Tibial nerve (tissue), 4 donors: ENCODE measurements around the gene PRLH. TPM values are rescaled to one million over a fixed set of nuclear protein-coding genes. Genes with fewer than 3 reads are reported as not detected.

Experiments
- DNase-seq, 2 donors: peaks; one replicate each; pipeline ENCODE4 v3.0.0-alpha.2; 2019; ENCODE audit warnings: low spot score in 2 of 2
- H3K27ac ChIP-seq, 4 donors: fragments of 200-600 bp; sonication (generic) in 3 of 4; one replicate each; pipeline ENCODE4 v1.5.1; 2017 to 2019; ENCODE audit warnings: mild to moderate bottlenecking in 1 of 4
- H3K27me3 ChIP-seq, 2 donors: fragments of 200-600 bp; sonication (generic) in 1 of 2; one replicate each; pipeline versions ENCODE4 v1.5.1 to v1.6.0; 2017 to 2019
- H3K36me3 ChIP-seq, 3 donors: fragments of 200-600 bp; sonication (generic); one replicate each; pipeline ENCODE4 v1.5.1; 2018 to 2019
- H3K4me1 ChIP-seq, 4 donors: fragments of 200-600 bp; sonication (generic) in 3 of 4; one replicate each; pipeline ENCODE4 v1.5.1; 2017 to 2019
- H3K4me3 ChIP-seq, 4 donors: fragments of 200-600 bp; sonication (generic) in 3 of 4; one replicate each; pipeline ENCODE4 v1.5.1; 2017 to 2019; ENCODE audit warnings: mild to moderate bottlenecking in 1 of 4, moderate library complexity in 1 of 4
- H3K9me3 ChIP-seq, 4 donors: fragments of 200-600 bp; sonication (generic) in 3 of 4; one replicate each; pipeline ENCODE4 v1.5.1; 2017 to 2019
- EP300 ChIP-seq, 2 donors: sonication (generic); formaldehyde crosslinking; IDR thresholded peaks; one replicate each; pipeline ENCODE4 v1.6.1; 2017; ENCODE audit warnings: antibody characterized with exemption in 2 of 2, mild to moderate bottlenecking in 1 of 2
- POLR2A ChIP-seq, 2 donors: fragments of 450-650 bp; IDR thresholded peaks; one replicate each; pipeline ENCODE4 v1.6.1; 2017; ENCODE audit warnings: antibody characterized with exemption in 2 of 2, mild to moderate bottlenecking in 2 of 2, moderate library complexity in 2 of 2
- WGBS, 2 donors: methylation state at CpG; one replicate each; pipeline ENCODE4 v1.1.5; 2018; 5-methylcytosine and 5-hydroxymethylcytosine counted together
- total RNA-seq, 4 donors: library from RNA; depleted of rRNA; stranded (reverse); fragments of >200 nt; gene quantifications; one replicate each; pipeline ENCODE4 v1.1.0, GENCODE V29; 2016
- TF ChIP-seq, protein P1 (sequence below), 5 experiments: fragments of 200-600 bp in 3 of 5; fragments of 450-650 bp in 2 of 5; sonication (generic) in 3 of 5; IDR thresholded peaks; one replicate each; pipeline ENCODE4 v1.5.1; 2016 to 2019; ENCODE audit warnings: antibody characterized with exemption in 5 of 5, mild to moderate bottlenecking in 3 of 5, moderate library complexity in 2 of 5

Gene PRLH
- total RNA-seq, 4 donors from 2014 or later, result not detected

DNA sequence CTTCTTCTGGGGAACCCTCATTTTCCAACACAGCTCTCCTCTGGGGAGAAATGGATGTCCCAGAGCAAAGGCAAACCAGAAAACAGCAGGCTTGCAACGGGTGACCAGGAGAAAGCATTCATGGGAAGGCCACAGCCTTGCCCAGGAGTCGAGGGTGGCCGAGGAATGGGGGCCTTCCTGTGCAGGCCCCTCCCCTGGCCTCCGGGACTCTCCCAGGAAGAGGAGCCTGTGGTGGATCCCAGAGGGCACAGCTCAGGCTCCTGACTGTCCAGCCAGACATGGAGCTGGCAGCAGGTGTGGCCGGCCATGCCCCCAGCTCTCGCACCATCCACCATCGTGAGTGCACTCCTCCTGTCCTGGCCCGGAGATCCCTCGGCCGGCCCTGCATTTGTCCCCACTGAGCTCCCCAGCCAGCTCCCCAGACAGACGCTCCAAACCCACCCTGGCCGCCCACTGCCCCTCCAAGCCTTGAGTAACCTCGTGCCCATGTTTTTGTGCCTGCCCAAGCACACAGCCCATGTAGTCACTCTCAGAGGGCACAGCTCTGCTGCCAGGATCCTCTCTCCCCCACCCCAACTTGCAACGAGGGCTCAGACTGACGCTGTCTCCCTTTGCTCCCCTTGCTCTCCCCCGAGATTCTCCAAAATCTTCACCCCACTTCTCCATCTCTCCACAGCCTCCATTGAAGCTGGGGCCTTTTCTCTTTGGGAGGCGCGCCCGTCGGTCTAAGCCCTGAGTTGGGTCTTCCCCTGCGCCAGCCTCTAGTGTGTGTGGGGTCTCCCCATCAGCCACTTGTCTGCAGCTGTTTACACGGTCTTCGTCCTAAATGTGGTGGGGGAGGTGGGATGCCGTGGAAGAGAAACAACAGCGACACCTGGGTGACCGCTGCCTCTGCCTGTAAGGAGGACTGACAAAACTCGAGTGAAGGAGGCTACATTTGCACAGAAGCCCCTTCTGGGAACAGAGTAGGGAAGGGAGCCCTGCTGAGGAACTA lies 9.8 kb downstream of the PRLH start:
- peaks cover 0 to 11% (median 0%) of the 10 kb centered on the region in 4 donors for H3K4me1 ChIP-seq

DNA sequence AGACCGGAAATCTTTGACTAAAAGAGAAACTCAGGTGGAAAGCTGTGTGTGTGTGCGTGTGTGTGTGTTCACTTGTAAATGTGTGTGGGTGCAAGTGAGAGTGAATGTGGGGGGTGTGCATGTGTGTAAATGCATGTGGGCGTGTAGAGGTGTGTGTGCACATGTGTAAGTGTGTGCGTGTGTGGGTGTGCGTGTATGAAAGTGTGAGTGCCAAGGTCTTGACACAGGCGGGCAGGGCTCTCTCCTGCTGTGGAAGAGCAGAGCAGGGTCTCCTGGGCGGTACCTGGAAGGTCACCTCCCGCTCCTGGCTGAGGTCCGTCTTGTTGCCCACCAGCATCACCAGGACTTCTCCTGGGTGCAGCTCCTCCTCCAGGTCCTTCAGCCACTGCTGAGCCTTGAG lies 10.6 kb downstream of the PRLH start:
- H3K9me3 ChIP-seq, result no peaks in the 10 kb centered on the region
- no peaks in the 10 kb centered on the region for H3K36me3 ChIP-seq
- TF ChIP-seq EP300 (IDR thresholded peaks at IDR 0.05) (no peak), POLR2A (IDR thresholded peaks at IDR 0.05) (no peak)
- TF ChIP-seq, protein P1, sequence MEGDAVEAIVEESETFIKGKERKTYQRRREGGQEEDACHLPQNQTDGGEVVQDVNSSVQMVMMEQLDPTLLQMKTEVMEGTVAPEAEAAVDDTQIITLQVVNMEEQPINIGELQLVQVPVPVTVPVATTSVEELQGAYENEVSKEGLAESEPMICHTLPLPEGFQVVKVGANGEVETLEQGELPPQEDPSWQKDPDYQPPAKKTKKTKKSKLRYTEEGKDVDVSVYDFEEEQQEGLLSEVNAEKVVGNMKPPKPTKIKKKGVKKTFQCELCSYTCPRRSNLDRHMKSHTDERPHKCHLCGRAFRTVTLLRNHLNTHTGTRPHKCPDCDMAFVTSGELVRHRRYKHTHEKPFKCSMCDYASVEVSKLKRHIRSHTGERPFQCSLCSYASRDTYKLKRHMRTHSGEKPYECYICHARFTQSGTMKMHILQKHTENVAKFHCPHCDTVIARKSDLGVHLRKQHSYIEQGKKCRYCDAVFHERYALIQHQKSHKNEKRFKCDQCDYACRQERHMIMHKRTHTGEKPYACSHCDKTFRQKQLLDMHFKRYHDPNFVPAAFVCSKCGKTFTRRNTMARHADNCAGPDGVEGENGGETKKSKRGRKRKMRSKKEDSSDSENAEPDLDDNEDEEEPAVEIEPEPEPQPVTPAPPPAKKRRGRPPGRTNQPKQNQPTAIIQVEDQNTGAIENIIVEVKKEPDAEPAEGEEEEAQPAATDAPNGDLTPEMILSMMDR (IDR thresholded peaks at IDR 0.05), result no peak
- H3K27me3 ChIP-seq, result no peaks in the 10 kb centered on the region
- H3K27ac ChIP-seq, result no peak overlapping the region
- DNase-seq, result no peak
- no peak overlapping the region for H3K4me3 ChIP-seq
- 87 to 93% methylated on average over 9 of the region's 9 CpGs for WGBS, 2 donors
- peaks cover 0 to 14% (median 2%) of the 10 kb centered on the region in 4 donors for H3K4me1 ChIP-seq

More for the DNA sequence above, 9.8 kb downstream of the PRLH start:
- no peaks in the 10 kb centered on the region for H3K9me3 ChIP-seq
- 84 to 86% methylated on average over 27 of the region's 27 CpGs for WGBS, 2 donors
- DNase-seq, result no peak
- no peaks in the 10 kb centered on the region for H3K36me3 ChIP-seq
- H3K27me3 ChIP-seq, result no peaks in the 10 kb centered on the region
- no peak for TF ChIP-seq EP300 (IDR thresholded peaks at IDR 0.05)
- TF ChIP-seq, protein P1 (IDR thresholded peaks at IDR 0.05), result no peak
- no peak for TF ChIP-seq POLR2A (IDR thresholded peaks at IDR 0.05)
- H3K27ac ChIP-seq, result no peak overlapping the region
- H3K4me3 ChIP-seq, result no peak overlapping the region

DNA sequence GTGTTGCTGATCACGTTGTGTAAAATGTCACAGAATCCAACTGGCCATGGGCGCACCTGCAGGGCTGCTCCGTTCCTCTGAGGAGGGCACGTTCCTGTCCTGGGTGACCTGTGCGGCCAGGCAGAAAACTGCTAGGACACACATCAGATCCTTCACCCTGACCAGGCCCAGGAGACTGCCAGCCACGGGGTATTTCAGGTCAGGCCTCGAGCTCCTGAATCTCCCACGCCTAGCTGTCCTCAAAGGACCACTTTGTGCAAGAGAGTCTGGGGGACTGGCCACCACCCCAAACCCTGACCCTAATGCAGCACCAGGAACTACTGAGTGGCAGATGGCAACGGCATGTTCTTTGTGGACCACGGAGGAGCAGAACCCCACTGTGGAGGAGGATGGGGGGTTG lies 11.1 kb downstream of the PRLH start:
- DNase-seq, result no peak
- H3K9me3 ChIP-seq, result no peaks in the 10 kb centered on the region
- no peak overlapping the region for H3K27ac ChIP-seq
- TF ChIP-seq EP300 (IDR thresholded peaks at IDR 0.05), result no peak
- TF ChIP-seq, protein P1 (IDR thresholded peaks at IDR 0.05), result no peak
- TF ChIP-seq POLR2A (IDR thresholded peaks at IDR 0.05), result no peak
- H3K4me3 ChIP-seq, result no peak overlapping the region
- WGBS, 2 donors, result 83 to 91% methylated on average over 10 of the region's 10 CpGs
- H3K4me1 ChIP-seq, result peaks cover 0 to 14% (median 3%) of the 10 kb centered on the region in 4 donors
- no peaks in the 10 kb centered on the region for H3K36me3 ChIP-seq
- no peaks in the 10 kb centered on the region for H3K27me3 ChIP-seq

DNA sequence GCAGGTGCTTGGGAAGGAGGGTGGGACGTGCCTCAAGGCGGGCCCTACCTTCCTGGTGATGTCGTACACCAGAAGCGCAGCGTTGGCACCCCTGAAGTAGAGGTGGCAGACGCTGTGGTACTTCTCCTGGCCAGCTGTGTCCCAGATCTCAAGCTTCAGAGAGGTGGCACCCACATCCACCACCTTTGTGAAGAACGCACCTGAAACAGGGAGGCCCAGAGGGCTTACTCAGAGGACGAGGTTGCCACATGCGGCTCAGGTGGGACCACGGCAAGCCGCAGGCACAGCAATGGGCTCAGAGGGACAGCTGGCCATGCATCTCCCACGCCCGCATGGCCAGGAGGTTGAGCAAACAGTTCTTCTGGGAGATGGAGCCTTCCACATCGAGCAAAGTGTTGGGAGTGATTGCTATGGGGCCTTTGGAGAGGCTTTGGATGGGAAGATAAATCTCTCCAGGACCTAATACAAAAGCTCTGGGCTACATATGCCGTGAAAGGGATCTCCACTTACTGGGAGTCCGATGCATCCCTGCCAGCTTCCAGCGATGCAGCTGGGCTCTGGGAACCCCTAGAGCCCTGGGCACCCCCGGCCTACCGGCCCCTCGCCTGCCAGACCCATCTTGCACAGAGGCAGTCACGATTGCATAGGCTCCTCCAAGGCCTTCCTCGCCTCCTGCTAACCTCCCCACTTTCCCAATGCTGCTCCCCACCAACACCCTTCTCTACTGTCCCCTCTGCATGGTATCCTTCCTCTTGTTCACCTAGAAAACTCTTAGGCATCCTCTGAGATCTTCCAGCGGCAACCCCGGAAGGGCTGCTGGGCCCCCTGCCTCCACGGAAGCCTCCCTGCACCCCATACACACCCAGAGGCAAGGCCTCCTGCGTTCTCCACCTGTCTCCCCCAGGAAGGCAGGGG lies 11.8 kb downstream of the PRLH start:
- no peak for DNase-seq
- Histone ChIP-seq H3K4me3 (no peak overlapping the region), H3K9me3 (no peaks in the 10 kb centered on the region), H3K4me1 (peaks cover 0 to 14% (median 3%) of the 10 kb centered on the region in 4 donors), H3K36me3 (no peaks in the 10 kb centered on the region), H3K27ac (no peak overlapping the region), H3K27me3 (no peaks in the 10 kb centered on the region)
- TF ChIP-seq POLR2A (IDR thresholded peaks at IDR 0.05) (no peak), EP300 (IDR thresholded peaks at IDR 0.05) (no peak)
- TF ChIP-seq, protein P1 (IDR thresholded peaks at IDR 0.05), result no peak
- WGBS, 2 donors, result 81 to 89% methylated on average over 25 to 26 of the region's 26 CpGs
